Measurements from ENCODE around the gene NFATC2.

GRCh38 chr20:51461306-51461705, 81.2 kb downstream of the NFATC2 start:
- TF ChIP-seq CTCF (IDR thresholded peaks at IDR 0.05 in 2 of 3, conservative IDR thresholded peaks at IDR 0.05 in 1 of 3; ENCODE audit: borderline replicate concordance in 1 of 3, insufficient read depth in 1 of 3, low read depth in 2 of 3, low read length in 2 of 3) (no peak), RAD21 (IDR thresholded peaks at IDR 0.05; ENCODE audit: low read depth) (no peak), REST (IDR thresholded peaks at IDR 0.05; ENCODE audit: low read depth) (no peak), POLR2A (IDR thresholded peaks at IDR 0.05; ENCODE audit: borderline replicate concordance, extremely low read depth, insufficient read depth, insufficient read length) (no peak), ZNF274 (IDR thresholded peaks at IDR 0.05; ENCODE audit: low read depth, low read length) (no peak)

All from HCT116 (cell line).